M059J (cell line): ENCODE measurements around the gene DNAJC17. TPM values are rescaled to one million over a fixed set of nuclear protein-coding genes. Genes with fewer than 3 reads are reported as not detected.

Experiments
- DNase-seq: peaks from one replicate; pipeline ENCODE4 v3.0.0-alpha.2; 2012; ENCODE audit warnings: low read depth
- total RNA-seq: library from RNA; depleted of rRNA; stranded (reverse); fragments of >200 nt; shearing (Covaris generic); gene quantifications from 2 replicates; pipeline ENCODE4 v1.2.3, GENCODE V29; 2014

DNAJC17 gene
- total RNA-seq, 1 experiment from 2014 or later = 31.5 TPM

- no peak for DNase-seq
Observed at GRCh38 chr15:40792394-40792793, 14.9 kb downstream of the DNAJC17 start.

GRCh38 chr15:40790718-40791117 lies 16.6 kb downstream of the DNAJC17 start:
- DNase-seq = peak; percentile 50

- no peak for DNase-seq
Observed at GRCh38 chr15:40789999-40790398, 17.3 kb downstream of the DNAJC17 start.

GRCh38 chr15:40789119-40789518 lies 18.2 kb downstream of the DNAJC17 start:
- DNase-seq = no peak

GRCh38 chr15:40787991-40788390 lies 19.3 kb downstream of the DNAJC17 start:
- peak; percentile 7 for DNase-seq

GRCh38 chr15:40787344-40787841 lies 19.9 kb downstream of the DNAJC17 start:
- peak; percentile 92 for DNase-seq

GRCh38 chr15:40785814-40786213 lies 21.5 kb downstream of the DNAJC17 start:
- DNase-seq = no peak

- no peak for DNase-seq
Observed at GRCh38 chr15:40785164-40785563, 22.1 kb downstream of the DNAJC17 start.

GRCh38 chr15:40782609-40783227 lies 24.6 kb downstream of the DNAJC17 start:
- DNase-seq = peak; percentile 65

GRCh38 chr15:40776537-40777141 lies 30.6 kb downstream of the DNAJC17 start:
- DNase-seq = peak; percentile 88

- no peak for DNase-seq
Observed at GRCh38 chr15:40775740-40776536, 31.3 kb downstream of the DNAJC17 start.

GRCh38 chr15:40775007-40775406 lies 32.3 kb downstream of the DNAJC17 start:
- DNase-seq = no peak

- no peak for DNase-seq
Observed at GRCh38 chr15:40773902-40774301, 33.4 kb downstream of the DNAJC17 start.

GRCh38 chr15:40773496-40773895 lies 33.8 kb downstream of the DNAJC17 start:
- DNase-seq = no peak

- no peak for DNase-seq
Observed at GRCh38 chr15:40772014-40772413, 35.3 kb downstream of the DNAJC17 start.

GRCh38 chr15:40771242-40771641 lies 36.0 kb downstream of the DNAJC17 start:
- DNase-seq = no peak

- DNase-seq = no peak
Observed at GRCh38 chr15:40770147-40770721, 37.0 kb downstream of the DNAJC17 start.

GRCh38 chr15:40769274-40770146 lies 37.8 kb downstream of the DNAJC17 start, which contains the start of gene C15orf62:
C15orf62 (plus strand) TSS chr15:40769980; CDS start chr15:40770496, 516 bp downstream.
- DNase-seq = peak; percentile 96

GRCh38 chr15:40768521-40769273 lies 38.6 kb downstream of the DNAJC17 start:
- peak; percentile 47 for DNase-seq

- DNase-seq = no peak
Observed at GRCh38 chr15:40767838-40768500, 39.3 kb downstream of the DNAJC17 start.
